HG03108 (cell line): Measurements from ENCODE around the gene SLX9.
A peak's percentile ranks its signal among the peaks of the same experiment; 100 is the strongest.
"Not testable (repeated sequence)": the region's sequence is repeated elsewhere in the genome, so short reads cannot be mapped to it uniquely, and the experiment has no call there.

ENCODE experiments used
- ATAC-seq: cut with Tn5 transposase; IDR thresholded peaks from one replicate; pipeline ENCODE4 v1.9.1; 2021; ENCODE audit warnings: moderate library complexity; ENCODE audit not compliant: unreplicated experiment

Gene SLX9

GRCh38 chr21:44914176-44914874 is 25.5 kb upstream of the SLX9 start:
- ATAC-seq: no peak

GRCh38 chr21:44916965-44917364 is 22.9 kb upstream of the SLX9 start:
- no peak for ATAC-seq

GRCh38 chr21:44917446-44918106 is 22.3 kb upstream of the SLX9 start:
- no peak for ATAC-seq

DNA sequence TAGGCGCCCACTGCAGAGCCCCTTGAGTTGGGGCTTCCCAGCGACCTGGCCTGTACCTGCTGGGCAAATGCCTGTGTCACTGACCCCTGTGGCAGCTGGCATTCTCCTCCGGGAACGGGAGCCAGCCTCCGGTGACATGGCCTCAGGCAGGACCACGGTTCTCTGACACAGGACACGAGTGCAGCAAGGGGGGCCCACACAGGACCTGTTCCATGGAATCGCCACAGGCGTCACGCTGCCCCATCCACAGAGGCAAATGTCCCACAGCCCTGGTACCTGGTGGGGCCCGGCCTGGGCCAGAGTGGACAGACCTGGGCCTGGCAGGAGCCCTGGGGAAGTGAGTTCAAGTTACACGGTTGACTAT is 21.7 kb upstream of the SLX9 start:
- no peak for ATAC-seq

DNA sequence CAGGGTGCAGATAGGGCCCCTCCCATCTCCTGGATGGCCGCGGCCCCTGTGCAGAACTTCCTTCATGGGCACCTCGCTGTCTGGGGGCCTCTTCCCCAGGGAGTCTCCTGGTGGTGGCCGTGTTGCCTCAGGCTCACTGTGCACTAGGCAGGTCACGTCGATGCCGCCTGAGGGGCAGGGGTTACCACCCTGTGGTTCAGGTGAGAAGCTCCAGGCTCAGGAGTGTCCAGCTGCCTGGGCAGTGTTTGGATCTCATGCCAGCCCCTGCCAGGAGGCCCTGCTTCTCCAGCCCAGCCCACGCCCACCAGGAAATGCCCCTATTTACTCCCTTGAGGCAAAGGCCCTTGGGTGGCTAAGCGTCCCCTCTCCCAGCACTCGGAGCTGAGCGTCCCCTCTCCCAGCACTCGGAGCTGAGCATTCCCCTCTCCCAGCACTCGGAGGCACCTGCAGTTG is 21.2 kb upstream of the SLX9 start:
- ATAC-seq: no peak

GRCh38 chr21:44919111-44919912 is 20.5 kb upstream of the SLX9 start:
- no peak for ATAC-seq

DNA sequence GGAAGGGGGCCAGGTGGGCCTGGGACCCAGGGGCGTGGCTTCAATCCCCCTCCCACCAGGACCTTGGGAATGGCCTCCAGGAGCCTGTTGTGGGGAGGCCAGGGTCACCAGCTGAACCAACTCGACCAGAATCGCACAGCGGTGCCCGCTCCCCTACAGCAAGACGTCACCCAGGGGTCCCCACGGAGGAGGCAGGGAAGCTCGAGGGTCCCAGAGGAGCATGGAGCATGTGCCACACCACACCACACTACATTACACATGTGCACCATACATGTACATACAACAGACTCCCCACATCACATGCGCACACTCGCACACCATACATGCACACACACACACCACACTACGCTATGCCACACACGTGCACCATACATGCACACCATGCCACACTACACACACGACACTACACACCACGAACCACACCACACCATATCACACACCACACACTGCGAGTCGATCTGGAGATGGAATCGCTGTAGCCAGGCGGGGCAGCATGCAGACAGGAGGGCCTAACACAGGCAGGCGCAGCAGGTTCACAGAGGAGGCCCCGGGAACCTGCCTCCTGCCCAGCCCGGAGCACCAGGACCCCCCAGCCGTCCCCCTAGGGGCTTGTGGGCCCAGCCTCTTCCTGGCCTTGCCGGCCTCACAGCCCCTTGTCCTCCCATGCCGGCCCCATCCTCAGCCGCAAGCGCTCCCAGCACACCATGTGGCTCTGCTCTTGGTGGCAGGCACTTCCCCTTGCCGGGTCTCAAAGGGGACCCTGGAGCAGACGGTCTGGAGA is 19.7 kb upstream of the SLX9 start:
- ATAC-seq: peak; percentile 10

DNA sequence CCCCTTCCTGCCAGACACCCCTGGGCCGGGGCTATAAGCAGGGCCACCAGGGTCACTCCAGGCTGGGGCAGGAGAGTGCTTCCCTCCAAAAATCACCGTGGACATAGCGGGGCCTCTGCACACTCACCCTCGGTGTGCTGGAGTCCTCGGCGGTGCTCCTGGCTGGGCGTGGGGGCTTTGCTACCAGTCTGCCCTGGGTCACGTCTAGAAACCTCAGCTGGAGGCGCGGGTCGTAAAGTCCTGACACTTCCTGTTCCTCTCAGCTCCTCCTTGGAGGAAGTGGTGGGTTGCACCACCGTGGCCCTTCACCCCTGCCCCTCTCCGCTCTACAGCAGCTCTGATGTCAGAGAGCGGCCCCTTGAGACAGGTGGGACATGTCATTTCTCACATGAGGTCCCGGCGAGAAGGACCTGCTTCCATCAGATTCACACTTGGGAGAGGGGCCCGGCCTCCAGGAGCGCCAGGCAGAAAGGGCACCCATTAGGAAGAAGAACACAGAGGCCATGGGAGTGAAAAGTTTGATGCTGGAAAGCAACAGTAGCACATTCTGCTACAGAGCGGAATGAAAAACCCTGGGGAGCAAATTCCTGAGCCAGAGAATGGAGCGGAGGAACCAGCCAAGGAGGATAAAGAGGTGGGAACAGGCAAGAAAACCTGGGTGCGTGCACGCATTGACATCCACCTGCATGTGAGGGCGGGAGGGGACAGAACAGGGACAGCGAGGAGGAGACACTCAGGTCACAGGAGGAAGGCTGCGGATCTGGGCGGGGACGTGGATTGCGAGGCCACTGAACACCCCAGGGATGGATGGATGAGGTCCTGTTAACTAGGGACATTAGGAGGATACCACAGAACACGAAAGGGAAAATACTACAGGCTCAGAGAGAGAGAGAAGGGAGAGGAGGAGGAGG is 18.9 kb upstream of the SLX9 start, which contains the start of gene ITGB2:
ITGB2 (minus strand) TSS at position 206 of the 911 bp plus-strand sequence. CDS start 10,117 bp downstream, outside the sequence.
- ATAC-seq: peak; percentile 57

- ATAC-seq: no peak
These were observed 17.9 kb upstream of the SLX9 start for GRCh38 chr21:44921928-44922327.

GRCh38 chr21:44923480-44924084 is 16.2 kb upstream of the SLX9 start:
- no peak for ATAC-seq

- no peak for ATAC-seq
These were observed 15.0 kb upstream of the SLX9 start for GRCh38 chr21:44924606-44925377.

- no peak for ATAC-seq
These were observed 14.5 kb upstream of the SLX9 start for GRCh38 chr21:44925378-44925755.

DNA sequence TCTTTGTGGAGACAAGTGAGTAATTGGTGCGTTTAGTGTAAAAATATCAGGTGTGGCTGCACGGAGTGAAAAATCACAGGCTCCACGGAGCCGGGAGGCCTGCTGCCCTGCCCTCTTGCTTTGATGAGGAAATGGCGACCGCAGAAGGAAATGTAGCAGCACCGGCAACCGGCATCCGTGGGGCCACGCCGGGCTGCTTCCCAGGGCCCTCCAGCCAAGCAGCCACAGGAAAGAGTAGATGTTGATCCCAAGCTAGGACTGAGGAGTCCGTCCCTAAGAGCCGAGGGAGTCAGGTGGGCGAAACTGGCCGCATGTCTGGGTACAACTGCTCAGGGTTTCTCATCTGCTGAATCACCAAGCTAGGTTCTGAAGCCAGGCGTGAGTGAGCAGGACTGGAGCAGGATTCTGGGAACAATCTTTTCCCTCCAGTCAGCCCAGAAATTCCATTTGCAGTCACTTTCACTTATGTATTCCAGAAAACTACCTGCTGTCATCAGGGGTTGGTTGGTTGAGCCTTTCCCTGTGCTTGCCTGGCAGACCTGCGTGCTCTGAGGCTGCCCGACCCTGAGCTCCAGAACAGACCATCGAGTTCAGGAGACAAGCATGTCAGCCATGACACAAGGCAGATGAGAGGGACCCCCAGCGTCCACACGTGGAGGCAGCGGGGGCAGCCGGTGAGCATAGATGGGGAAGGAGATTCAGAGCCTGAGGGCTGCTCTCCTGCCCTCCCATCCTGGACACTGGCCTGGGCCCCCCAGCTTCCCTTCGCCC is 13.3 kb upstream of the SLX9 start:
- ATAC-seq: no peak

- ATAC-seq: no peak
These were observed 12.6 kb upstream of the SLX9 start for GRCh38 chr21:44927259-44927586.

DNA sequence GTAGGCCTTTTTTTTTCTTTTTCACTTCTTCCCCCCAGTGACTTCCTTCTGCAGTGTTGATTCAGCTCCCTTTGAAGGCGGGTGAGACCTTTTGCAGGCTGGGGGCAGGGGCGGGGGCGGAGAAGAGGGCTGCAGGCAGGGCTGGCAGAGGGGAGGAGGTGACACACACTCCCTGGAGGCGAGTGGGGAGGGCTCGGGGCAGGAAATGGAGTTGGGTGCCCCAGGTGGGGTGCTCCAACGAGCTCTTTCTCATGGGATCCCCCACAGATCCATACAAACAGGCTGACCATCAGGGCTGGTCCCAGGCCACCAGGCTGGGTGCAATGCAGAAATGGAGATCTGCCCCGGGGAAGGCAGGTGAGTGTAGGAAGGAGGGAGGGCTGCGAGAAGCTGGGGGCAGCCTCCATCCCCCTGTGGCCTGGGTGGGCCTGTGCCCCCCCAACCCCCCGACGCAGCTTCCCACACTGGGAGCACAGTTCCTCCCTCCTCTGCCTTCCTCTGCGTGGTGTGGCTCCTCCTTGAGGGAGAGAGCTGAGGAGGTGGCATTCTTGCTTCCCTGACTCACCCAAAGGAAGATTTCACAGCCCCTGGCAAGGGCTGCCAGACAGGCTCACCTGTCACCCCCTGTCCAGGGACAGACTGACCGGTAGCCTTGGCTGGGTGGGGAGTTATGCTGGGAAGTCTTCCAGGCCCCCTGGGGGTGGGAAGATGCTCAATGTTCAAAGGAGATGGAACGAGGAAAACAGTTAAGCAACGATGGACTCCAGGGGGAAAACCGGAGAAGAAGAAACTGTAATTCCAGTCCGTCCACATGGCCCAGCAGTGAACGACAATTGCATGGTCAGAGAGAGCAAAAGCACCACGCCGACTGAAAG is 12.0 kb upstream of the SLX9 start:
- ATAC-seq: peak; percentile 40

GRCh38 chr21:44928500-44929241 is 11.2 kb upstream of the SLX9 start:
- not testable (repeated sequence) for ATAC-seq
